HCT116 (cell line): Measurements from ENCODE around the gene ACTR3C. TPM values are rescaled to one million over a fixed set of nuclear protein-coding genes. Genes with fewer than 3 reads are reported as not detected.

ENCODE experiments used
- ATAC-seq: fragments of 200-7000 bp; cut with Tn5 transposase; 2 replicates; pipeline ENCODE4 v1.9.1; 2020; ENCODE audit warnings: mild to moderate bottlenecking, moderate library complexity
- BruUV-seq: library from RNA; stranded (reverse); fragments of 400-500 nt; replicated peaks from 2 replicates; lab custom pipeline; 2021; lab: Mats Ljungman, UMichigan
- CTCF ChIA-PET: fragments of 300-600 bp; sonication (Branson Sonifier 250); formaldehyde crosslinking; loops from one replicate; lab custom pipeline; 2021; ENCODE audit warnings: antibody characterized with exemption; lab: Charles Lee
- POLR2A ChIA-PET: fragments of 300-600, 350-600 bp; sonication (Branson Sonifier 250); formaldehyde crosslinking; loops from one replicate; lab custom pipeline; 2021; ENCODE audit warnings: antibody characterized with exemption; lab: Charles Lee
- RAD21 ChIA-PET, 2 experiments: fragments of 300-600 bp; sonication (Branson Sonifier 250); formaldehyde crosslinking; loops; one replicate each; lab custom pipeline; 2023; ENCODE audit warnings: low total read pairs in 2 of 2; ENCODE audit not compliant: uncharacterized antibody in 2 of 2, unreplicated experiment in 2 of 2, low non-redundant PET in 1 of 2; lab: Charles Lee
- DNase-seq: peaks from one replicate; pipeline ENCODE4 v3.0.0-alpha.2; 2010; ENCODE audit warnings: low read depth, low spot score
- H2AFZ ChIP-seq: fragments of 200-600 bp; shearing (Covaris generic), sonication (generic); 2 replicates; pipeline ENCODE4 v1.6.1; 2017; ENCODE audit warnings: low read depth, mixed run types, mixed read lengths, antibody characterized with exemption, low read length; ENCODE audit not compliant: poor library complexity, severe bottlenecking
- H3K27ac ChIP-seq: 2 replicates; pipeline ENCODE4 v1.5.1; 2012; ENCODE audit warnings: low read depth, low read length
- H3K27me3 ChIP-seq: fragments of 200-600 bp; sonication (generic); 2 replicates; pipeline ENCODE4 v1.6.1; 2016; ENCODE audit warnings: mixed run types, low read length, mixed read lengths; ENCODE audit not compliant: insufficient read depth
- H3K36me3 ChIP-seq, 2 experiments: fragments of 200-500 bp in 1 of 2; fragments of 200-600 bp in 1 of 2; sonication (Bioruptor generic) in 1 of 2; sonication (generic) in 1 of 2; 2 replicates each; pipeline versions ENCODE4 v1.5.1 to v1.6.1; 2014 to 2016; ENCODE audit warnings: low read length in 2 of 2, inconsistent platforms in 1 of 2, mixed read lengths in 1 of 2, mixed run types in 1 of 2; ENCODE audit not compliant: insufficient read depth in 2 of 2, control insufficient read depth in 1 of 2
- H3K4me1 ChIP-seq, 2 experiments: fragments of 200-600 bp in 1 of 2; sonication (generic) in 1 of 2; 2 replicates each; pipeline versions ENCODE4 v1.5.1 to v1.6.1; 2012 to 2017; ENCODE audit warnings: low read length in 2 of 2, inconsistent platforms in 1 of 2, mild to moderate bottlenecking in 1 of 2, mixed read lengths in 1 of 2, mixed run types in 1 of 2, moderate library complexity in 1 of 2; ENCODE audit not compliant: insufficient read depth in 2 of 2, control insufficient read depth in 1 of 2
- H3K4me2 ChIP-seq: fragments of 200-600 bp; sonication (generic); 2 replicates; pipeline ENCODE4 v1.6.1; 2017; ENCODE audit warnings: mixed run types, low read length, mixed read lengths
- H3K4me3 ChIP-seq, 2 experiments: fragments of 200-600 bp in 1 of 2; sonication (generic) in 1 of 2; replicated peaks in 1 of 2; 2 replicates each; pipeline ENCODE4 v1.5.1; 2011 to 2016; ENCODE audit warnings: low read length in 2 of 2, control low read depth in 1 of 2, low read depth in 1 of 2, mild to moderate bottlenecking in 1 of 2, mixed read lengths in 1 of 2, mixed run types in 1 of 2
- H3K79me2 ChIP-seq: fragments of 200-600 bp; sonication (generic); 2 replicates; pipeline ENCODE4 v1.6.1; 2017; ENCODE audit warnings: mild to moderate bottlenecking, mixed run types, low read length, moderate library complexity, mixed read lengths; ENCODE audit not compliant: insufficient read depth
- H3K9ac ChIP-seq: fragments of 200-600 bp; sonication (generic); 2 replicates; pipeline ENCODE4 v1.6.1; 2016; ENCODE audit warnings: low read length, mixed read lengths
- H3K9me2 ChIP-seq: fragments of 200-600 bp; sonication (generic), shearing (Covaris generic); 2 replicates; pipeline ENCODE4 v1.6.1; 2017; ENCODE audit warnings: mixed run types, mild to moderate bottlenecking, moderate library complexity; ENCODE audit not compliant: insufficient read depth
- H3K9me3 ChIP-seq, 2 experiments: fragments of 200-500 bp in 1 of 2; fragments of 200-600 bp in 1 of 2; sonication (Bioruptor generic) in 1 of 2; sonication (generic) in 1 of 2; 2 replicates each; pipeline ENCODE4 v1.6.1; 2014 to 2017; ENCODE audit warnings: low read length in 2 of 2, mixed read lengths in 2 of 2, inconsistent platforms in 1 of 2, low read depth in 1 of 2, mild to moderate bottlenecking in 1 of 2, mixed run types in 1 of 2, moderate library complexity in 1 of 2; ENCODE audit not compliant: control insufficient read depth in 1 of 2, insufficient read depth in 1 of 2
- H4K20me1 ChIP-seq: fragments of 200-600 bp; sonication (generic), shearing (Covaris generic); 2 replicates; pipeline ENCODE4 v1.6.1; 2017; ENCODE audit warnings: mixed run types, mild to moderate bottlenecking, moderate library complexity; ENCODE audit not compliant: insufficient read depth
- EGR1 ChIP-seq: IDR thresholded peaks from 2 replicates; pipeline ENCODE4 v1.6.1; 2012; ENCODE audit warnings: low read depth
- ELF1 ChIP-seq: IDR thresholded peaks from 2 replicates; pipeline ENCODE4 v1.6.1; 2012; ENCODE audit warnings: low read depth, borderline replicate concordance
- EZH2 ChIP-seq: fragments of 200-600 bp; sonication (generic); IDR thresholded peaks from 2 replicates; pipeline ENCODE4 v1.6.1; 2017; ENCODE audit warnings: antibody characterized with exemption, mixed run types
- JUND ChIP-seq: IDR thresholded peaks from 2 replicates; pipeline ENCODE4 v1.6.1; 2012
- POLR2AphosphoS5 ChIP-seq: IDR thresholded peaks from 2 replicates; pipeline ENCODE4 v1.6.1; 2011; ENCODE audit warnings: mild to moderate bottlenecking, low read depth, low read length, moderate library complexity
- RAD21 ChIP-seq: IDR thresholded peaks from 2 replicates; pipeline ENCODE4 v1.6.1; 2012; ENCODE audit warnings: low read depth, mild to moderate bottlenecking
- SIN3A ChIP-seq: IDR thresholded peaks from 2 replicates; pipeline ENCODE4 v1.6.1; 2012; ENCODE audit warnings: low read depth
- SP1 ChIP-seq: IDR thresholded peaks from 2 replicates; pipeline ENCODE4 v1.6.1; 2012; ENCODE audit warnings: low read depth
- SRF ChIP-seq: IDR thresholded peaks from 2 replicates; pipeline ENCODE4 v1.6.1; 2012; ENCODE audit warnings: low read depth
- TCF7L2 ChIP-seq: IDR thresholded peaks from 2 replicates; pipeline ENCODE4 v1.7.0; 2011; ENCODE audit warnings: borderline replicate concordance, inconsistent platforms; ENCODE audit not compliant: insufficient read depth, insufficient read length; ENCODE audit errors: extremely low read depth
- ZFX ChIP-seq: fragments of 450-650 bp; IDR thresholded peaks from 2 replicates; pipeline ENCODE4 v1.6.1; 2017
- intact Hi-C: fragments of 100-400 bp; cut with micrococcal nuclease; formaldehyde crosslinking; loops from 2 replicates; pipeline ENCODE4 v1.10.0; 2022
- total RNA-seq: library from RNA; stranded (reverse); gene quantifications from one replicate; pipeline ENCODE4 v1.2.1, GENCODE V29; 2021; ENCODE audit not compliant: unreplicated experiment
- TF ChIP-seq, protein P1 (sequence below): IDR thresholded peaks from 2 replicates; pipeline ENCODE4 v1.6.1; 2012; ENCODE audit warnings: low read depth

Gene ACTR3C
- total RNA-seq, 1 experiment from 2014 or later, result 2.0 TPM

DNA sequence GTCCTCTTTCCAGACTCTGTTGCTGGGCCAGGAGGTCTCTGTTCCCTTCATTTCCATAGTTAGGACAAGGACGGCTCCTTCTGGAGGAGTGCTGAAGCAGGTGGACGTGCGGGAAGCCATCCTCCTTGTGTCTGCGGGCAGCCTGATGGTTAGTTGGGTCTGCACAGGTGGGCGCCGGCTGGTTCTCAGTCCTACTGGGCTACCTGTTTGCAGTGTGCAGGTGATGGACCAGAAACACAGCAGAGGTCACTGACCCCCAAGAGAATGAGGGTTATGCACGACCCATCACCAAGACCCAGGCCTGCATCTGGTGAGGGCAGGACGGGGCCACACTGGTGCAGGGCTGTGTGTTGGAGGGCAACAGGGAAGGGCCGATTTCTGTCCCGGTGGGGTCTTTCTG is 10.3 kb upstream of the ACTR3C start:
- POLR2A ChIA-PET, result no interaction called here
- Histone ChIP-seq H3K9ac (no peak overlapping the region), H3K4me2 (no peak overlapping the region), H3K36me3 (no peaks in the 10 kb centered on the region), H3K4me3 (no peak overlapping the region), H3K27ac (no peak overlapping the region), H3K9me3 (no peaks in the 10 kb centered on the region), H4K20me1 (no peaks in the 10 kb centered on the region), H3K9me2 (no peaks in the 10 kb centered on the region), H3K27me3 (no peaks in the 10 kb centered on the region), H2AFZ (no peak overlapping the region), H3K79me2 (no peaks in the 10 kb centered on the region), H3K4me1 (no peaks in the 10 kb centered on the region)
- DNase-seq (no peak), ATAC-seq (no peak)
- intact Hi-C loops, result no loop called here
- CTCF ChIA-PET, result no interaction called here
- RAD21 ChIA-PET, result no interaction called here
- BruUV-seq, result no TSS peak
- TF ChIP-seq JUND (no peak), SP1 (no peak), SRF (no peak), SIN3A (no peak)
- TF ChIP-seq, protein P1, sequence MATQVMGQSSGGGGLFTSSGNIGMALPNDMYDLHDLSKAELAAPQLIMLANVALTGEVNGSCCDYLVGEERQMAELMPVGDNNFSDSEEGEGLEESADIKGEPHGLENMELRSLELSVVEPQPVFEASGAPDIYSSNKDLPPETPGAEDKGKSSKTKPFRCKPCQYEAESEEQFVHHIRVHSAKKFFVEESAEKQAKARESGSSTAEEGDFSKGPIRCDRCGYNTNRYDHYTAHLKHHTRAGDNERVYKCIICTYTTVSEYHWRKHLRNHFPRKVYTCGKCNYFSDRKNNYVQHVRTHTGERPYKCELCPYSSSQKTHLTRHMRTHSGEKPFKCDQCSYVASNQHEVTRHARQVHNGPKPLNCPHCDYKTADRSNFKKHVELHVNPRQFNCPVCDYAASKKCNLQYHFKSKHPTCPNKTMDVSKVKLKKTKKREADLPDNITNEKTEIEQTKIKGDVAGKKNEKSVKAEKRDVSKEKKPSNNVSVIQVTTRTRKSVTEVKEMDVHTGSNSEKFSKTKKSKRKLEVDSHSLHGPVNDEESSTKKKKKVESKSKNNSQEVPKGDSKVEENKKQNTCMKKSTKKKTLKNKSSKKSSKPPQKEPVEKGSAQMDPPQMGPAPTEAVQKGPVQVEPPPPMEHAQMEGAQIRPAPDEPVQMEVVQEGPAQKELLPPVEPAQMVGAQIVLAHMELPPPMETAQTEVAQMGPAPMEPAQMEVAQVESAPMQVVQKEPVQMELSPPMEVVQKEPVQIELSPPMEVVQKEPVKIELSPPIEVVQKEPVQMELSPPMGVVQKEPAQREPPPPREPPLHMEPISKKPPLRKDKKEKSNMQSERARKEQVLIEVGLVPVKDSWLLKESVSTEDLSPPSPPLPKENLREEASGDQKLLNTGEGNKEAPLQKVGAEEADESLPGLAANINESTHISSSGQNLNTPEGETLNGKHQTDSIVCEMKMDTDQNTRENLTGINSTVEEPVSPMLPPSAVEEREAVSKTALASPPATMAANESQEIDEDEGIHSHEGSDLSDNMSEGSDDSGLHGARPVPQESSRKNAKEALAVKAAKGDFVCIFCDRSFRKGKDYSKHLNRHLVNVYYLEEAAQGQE, result no peak
- TF ChIP-seq, all 23 proteins: peak for 0

DNA sequence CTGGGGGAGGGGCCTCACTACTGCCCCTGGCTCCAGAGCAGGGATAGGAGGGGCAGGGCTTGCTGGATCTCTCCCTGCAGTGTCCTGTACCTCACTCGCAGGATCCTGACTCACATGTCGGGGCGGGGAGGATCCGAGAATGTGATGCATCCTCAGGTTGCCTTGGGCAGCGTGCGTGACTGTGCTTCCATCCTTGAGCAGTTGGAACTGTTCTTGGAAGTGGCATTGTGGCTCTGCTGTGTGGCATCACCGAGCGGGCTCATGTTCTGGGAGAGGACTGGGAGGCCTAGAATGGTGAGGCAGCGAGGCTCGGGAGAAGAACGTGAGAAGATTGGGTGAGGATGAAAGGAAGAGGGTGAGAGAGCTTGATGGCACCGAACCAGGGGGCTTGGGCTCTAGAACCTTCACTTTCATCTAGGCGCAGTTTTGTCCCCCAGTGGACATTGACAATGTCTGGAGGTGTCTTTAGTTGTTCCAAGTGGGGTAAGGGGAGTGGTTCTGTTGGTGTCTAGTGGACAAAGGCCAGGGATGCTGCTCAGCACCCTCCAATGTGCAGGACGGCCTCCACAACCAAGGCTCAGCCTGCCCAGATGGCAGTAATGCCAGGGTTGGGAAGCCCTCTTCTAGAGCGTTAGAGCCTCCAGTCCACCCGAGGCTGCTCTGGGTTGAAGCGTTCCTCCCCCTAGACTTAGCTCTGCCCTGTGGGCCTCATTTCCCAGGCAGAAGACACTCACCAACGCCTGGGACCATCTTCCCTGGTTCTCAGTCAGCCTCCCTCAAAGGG is 9.7 kb upstream of the ACTR3C start:
- H3K27ac ChIP-seq, result no peak overlapping the region
- BruUV-seq, result no TSS peak
- no peaks in the 10 kb centered on the region for H3K36me3 ChIP-seq
- no peaks in the 10 kb centered on the region for H3K9me2 ChIP-seq
- H2AFZ ChIP-seq, result no peak overlapping the region
- DNase-seq (no peak), ATAC-seq (no peak)
- H3K27me3 ChIP-seq, result no peaks in the 10 kb centered on the region
- no peaks in the 10 kb centered on the region for H4K20me1 ChIP-seq
- H3K9ac ChIP-seq, result no peak overlapping the region
- intact Hi-C loops, result no loop called here
- ChIA-PET POLR2A (no interaction called here), RAD21 (no interaction called here), CTCF (no interaction called here)
- H3K4me2 ChIP-seq, result no peak overlapping the region
- no peaks in the 10 kb centered on the region for H3K4me1 ChIP-seq
- H3K4me3 ChIP-seq, result no peak overlapping the region
- no peaks in the 10 kb centered on the region for H3K79me2 ChIP-seq
- no peaks in the 10 kb centered on the region for H3K9me3 ChIP-seq
- TF ChIP-seq ELF1 (no peak), SIN3A (no peak), POLR2AphosphoS5 (no peak), EGR1 (no peak), ZFX (no peak), JUND (no peak), SP1 (no peak), EZH2 (no peak), TCF7L2 (no peak), RAD21 (no peak)
- TF ChIP-seq, protein P1, result no peak
